H9 (cell line): ENCODE measurements around the gene GDPD4. TPM values are rescaled to one million over a fixed set of nuclear protein-coding genes. Genes with fewer than 3 reads are reported as not detected.

ENCODE experiments used
- DNase-seq: peaks from one replicate; pipeline ENCODE4 v3.0.0-alpha.2; 2017
- H2AFZ ChIP-seq: one replicate; pipeline ENCODE4 v1.6.1; 2013; ENCODE audit warnings: mild to moderate bottlenecking, low read length, control low read depth, moderate library complexity
- H2AK5ac ChIP-seq: 2 replicates; pipeline ENCODE4 v1.6.1; 2013; ENCODE audit warnings: low read length, control low read depth, mixed read lengths; ENCODE audit not compliant: insufficient read length
- H2BK120ac ChIP-seq: one replicate; pipeline ENCODE4 v1.6.1; 2013; ENCODE audit warnings: low read depth, mild to moderate bottlenecking, low read length, control low read depth, inconsistent platforms; ENCODE audit not compliant: poor library complexity, severe bottlenecking
- H2BK12ac ChIP-seq: 2 replicates; pipeline ENCODE4 v1.6.1; 2013; ENCODE audit warnings: low read length, control low read depth, mixed read lengths, low read depth; ENCODE audit not compliant: insufficient read length
- H2BK15ac ChIP-seq: 2 replicates; pipeline ENCODE4 v1.6.1; 2013; ENCODE audit warnings: low read depth, low read length, control low read depth
- H2BK20ac ChIP-seq: one replicate; pipeline ENCODE4 v1.6.1; 2013; ENCODE audit warnings: low read depth, mild to moderate bottlenecking, low read length, control low read depth, inconsistent platforms; ENCODE audit not compliant: poor library complexity, severe bottlenecking
- H2BK5ac ChIP-seq: 2 replicates; pipeline ENCODE4 v1.6.1; 2013; ENCODE audit warnings: low read length, control low read depth, mixed read lengths; ENCODE audit not compliant: insufficient read length
- H3K14ac ChIP-seq: 2 replicates; pipeline ENCODE4 v1.6.1; 2013; ENCODE audit warnings: low read length, control low read depth; ENCODE audit not compliant: insufficient read depth
- H3K18ac ChIP-seq: 2 replicates; pipeline ENCODE4 v1.6.1; 2013; ENCODE audit warnings: low read depth, mild to moderate bottlenecking, mixed read lengths, low read length, control low read depth; ENCODE audit not compliant: insufficient read length
- H3K23ac ChIP-seq: 2 replicates; pipeline ENCODE4 v1.6.1; 2013; ENCODE audit warnings: low read length, control low read depth, mixed read lengths, low read depth; ENCODE audit not compliant: insufficient read length
- H3K23me2 ChIP-seq: 2 replicates; pipeline ENCODE4 v1.6.1; 2013; ENCODE audit warnings: low read depth, mild to moderate bottlenecking, mixed read lengths, low read length, control low read depth; ENCODE audit not compliant: insufficient read length, poor library complexity, severe bottlenecking
- H3K27ac ChIP-seq: 2 replicates; pipeline ENCODE4 v1.5.1; 2013; ENCODE audit warnings: low read length, control low read depth, mixed read lengths, low read depth; ENCODE audit not compliant: insufficient read length
- H3K27me3 ChIP-seq: 2 replicates; pipeline ENCODE4 v1.6.1; 2013; ENCODE audit warnings: low read length, control low read depth, inconsistent platforms; ENCODE audit not compliant: insufficient read depth
- H3K4ac ChIP-seq: 2 replicates; pipeline ENCODE4 v1.6.1; 2013; ENCODE audit warnings: low read depth, mild to moderate bottlenecking, control low read depth, inconsistent platforms, low read length, moderate library complexity
- H3K4me1 ChIP-seq: 2 replicates; pipeline ENCODE4 v1.6.1; 2013; ENCODE audit warnings: low read length, control low read depth, inconsistent platforms; ENCODE audit not compliant: insufficient read depth
- H3K4me2 ChIP-seq: 2 replicates; pipeline ENCODE4 v1.6.1; 2013; ENCODE audit warnings: low read length, control low read depth, mixed read lengths; ENCODE audit not compliant: insufficient read length, insufficient read depth
- H3K56ac ChIP-seq: 2 replicates; pipeline ENCODE4 v1.6.1; 2013; ENCODE audit warnings: low read depth, mild to moderate bottlenecking, mixed read lengths, low read length, control low read depth; ENCODE audit not compliant: insufficient read length
- H3K79me1 ChIP-seq: 2 replicates; pipeline ENCODE4 v1.6.1; 2013; ENCODE audit warnings: low read depth, mild to moderate bottlenecking, moderate library complexity, low read length, control low read depth, inconsistent platforms; ENCODE audit not compliant: insufficient read depth, poor library complexity, severe bottlenecking
- H3K79me2 ChIP-seq: 2 replicates; pipeline ENCODE4 v1.6.1; 2013; ENCODE audit warnings: low read length, control low read depth, inconsistent platforms; ENCODE audit not compliant: insufficient read depth
- H3K9ac ChIP-seq: 2 replicates; pipeline ENCODE4 v1.6.1; 2013; ENCODE audit warnings: low read length, control low read depth, mixed read lengths; ENCODE audit not compliant: insufficient read length; ENCODE audit errors: extremely low read depth
- H3K9me3 ChIP-seq: one replicate; pipeline ENCODE4 v1.6.1; 2013; ENCODE audit warnings: low read depth, low read length, inconsistent platforms; ENCODE audit not compliant: control insufficient read depth
- H3T11ph ChIP-seq: one replicate; pipeline ENCODE4 v1.6.1; 2013; ENCODE audit warnings: mild to moderate bottlenecking, low read length, control low read depth, inconsistent platforms
- H4K20me1 ChIP-seq: one replicate; pipeline ENCODE4 v1.6.1; 2013; ENCODE audit not compliant: control insufficient read depth, insufficient read length, insufficient read depth
- H4K5ac ChIP-seq: 2 replicates; pipeline ENCODE4 v1.6.1; 2013; ENCODE audit warnings: low read depth, mild to moderate bottlenecking, mixed read lengths, low read length, control low read depth; ENCODE audit not compliant: insufficient read length
- H4K8ac ChIP-seq: replicated peaks from 2 replicates; pipeline ENCODE4 v1.6.1; 2013; ENCODE audit warnings: low read length, control low read depth, mixed read lengths, low read depth; ENCODE audit not compliant: insufficient read length
- H4K91ac ChIP-seq: 2 replicates; pipeline ENCODE4 v1.6.1; 2013; ENCODE audit warnings: low read depth, mild to moderate bottlenecking, moderate library complexity, mixed read lengths, low read length, control low read depth; ENCODE audit not compliant: insufficient read length
- H3K27ac Mint-ChIP-seq, 3 experiments: 2 replicates in 2 of 3; 3 replicates in 1 of 3; pipeline ENCODE4 v1.8.0; 2020 to 2021; ENCODE audit warnings: mixed read lengths in 3 of 3, mild to moderate bottlenecking in 1 of 3, moderate library complexity in 1 of 3
- H3K27me3 Mint-ChIP-seq: 2 replicates; pipeline ENCODE4 v1.8.0; 2021; ENCODE audit warnings: low read depth, mild to moderate bottlenecking, moderate library complexity, mixed read lengths
- H3K36me3 Mint-ChIP-seq, 3 experiments: 2 replicates in 2 of 3; 3 replicates in 1 of 3; pipeline ENCODE4 v1.8.0; 2020 to 2021; ENCODE audit warnings: low read depth in 3 of 3, mixed read lengths in 3 of 3; ENCODE audit not compliant: insufficient read depth in 1 of 3
- H3K4me1 Mint-ChIP-seq, 2 experiments: 2 replicates each; pipeline ENCODE4 v1.8.0; 2020; ENCODE audit warnings: mixed read lengths in 2 of 2
- H3K4me3 Mint-ChIP-seq, 2 experiments: 2 replicates in 1 of 2; 3 replicates in 1 of 2; pipeline ENCODE4 v1.8.0; 2020 to 2021; ENCODE audit warnings: mild to moderate bottlenecking in 2 of 2, mixed read lengths in 2 of 2, moderate library complexity in 1 of 2
- H3K9me3 Mint-ChIP-seq, 2 experiments: 2 replicates in 1 of 2; 3 replicates in 1 of 2; pipeline ENCODE4 v1.8.0; 2020; ENCODE audit warnings: mild to moderate bottlenecking in 2 of 2, mixed read lengths in 2 of 2, moderate library complexity in 1 of 2
- CTCF ChIP-seq: fragments of 200-600 bp; sonication (generic); conservative IDR thresholded peaks from 3 replicates; pipeline ENCODE4 v1.8.0; 2021; ENCODE audit warnings: antibody characterized with exemption, mild to moderate bottlenecking
- WGBS: extraction: QIAGEN DNeasy Blood & Tissue Kit; methylation state at CpG from one replicate; pipeline ENCODE4 v1.1.7; 2013; ENCODE audit warnings: missing lambda C conversion rate, low lambda C conversion rate, mixed read lengths; ENCODE audit not compliant: insufficient read length; ENCODE audit errors: extremely low coverage; 5-methylcytosine and 5-hydroxymethylcytosine counted together
- total RNA-seq: library from RNA; stranded (reverse); gene quantifications from 2 replicates; pipeline ENCODE4 v1.2.1, GENCODE V29; 2021

GDPD4 gene
- total RNA-seq, 1 experiment from 2014 or later, result not detected

GRCh38 chr11:77187776-77188632 is 113.5 kb downstream of the GDPD4 start:
- peak; percentile 78 for DNase-seq
- Mint-ChIP-seq H3K27ac (no peak overlapping the region), H3K4me1 (peaks cover 8 to 10% of the 10 kb centered on the region in 2 experiments), H3K4me3 (no peak overlapping the region), H3K27me3 (peaks cover 2% of the 10 kb centered on the region; the same call in 1 of the 2 replicates), H3K9me3 (no peaks in the 10 kb centered on the region), H3K36me3 (no peaks in the 10 kb centered on the region)
- Histone ChIP-seq H4K8ac (no peak overlapping the region), H2AK5ac (no peak overlapping the region), H3K9me3 (no peaks in the 10 kb centered on the region), H3K56ac (no peak overlapping the region), H4K5ac (no peak overlapping the region), H2BK20ac (no peak overlapping the region), H3K23ac (no peak overlapping the region), H4K91ac (no peak overlapping the region), H2BK15ac (no peak overlapping the region), H3K4ac (no peak overlapping the region), H2BK12ac (no peak overlapping the region), H3K27me3 (no peaks in the 10 kb centered on the region), H3K27ac (no peak overlapping the region), H3K18ac (no peak overlapping the region), H3K79me2 (no peaks in the 10 kb centered on the region), H3K23me2 (no peaks in the 10 kb centered on the region), H2BK120ac (no peak overlapping the region), H4K20me1 (peaks cover 4% of the 10 kb centered on the region), H3K4me1 (peaks cover 2% of the 10 kb centered on the region; the same call in 1 of the 2 replicates), H3K14ac (no peak overlapping the region), H2AFZ (no peak overlapping the region), H3K9ac (no peak overlapping the region), H3T11ph (no peak overlapping the region), H2BK5ac (no peak overlapping the region), H3K4me2 (no peak overlapping the region), H3K79me1 (no peaks in the 10 kb centered on the region)
- WGBS, result no CpG with 5 or more reads among the region's 7 CpGs
- TF ChIP-seq CTCF, result peak; percentile 94
